Measurements from ENCODE around the gene HSF2. TPM values are rescaled to one million over a fixed set of nuclear protein-coding genes. Genes with fewer than 3 reads are reported as not detected.

HSF2 gene
- total RNA-seq, 5 donors from 2014 or later (not counting 1 experiment from before 2014, with no cell fraction given): 14.9 to 34.5 (median 16.5) TPM

GRCh38 chr6:122365775-122366403, 33.6 kb upstream of the HSF2 start:
- H3K4me3 Mint-ChIP-seq: no peak overlapping the region
- no peaks in the 10 kb centered on the region for H3K9me3 Mint-ChIP-seq
- CTCF ChIA-PET: no interaction called here

GRCh38 chr6:122367171-122367570, 32.3 kb upstream of the HSF2 start:
- Mint-ChIP-seq H3K27me3 (peaks cover 7 to 12% of the 10 kb centered on the region in 2 donors), H3K4me3 (no peak overlapping the region), H3K27ac (no peak overlapping the region), H3K9me3 (no peaks in the 10 kb centered on the region), H3K4me1 (no peaks in the 10 kb centered on the region), H3K36me3 (no peaks in the 10 kb centered on the region)
- no CpG with 5 or more reads among the region's 1 CpG for WGBS (ENCODE audit: insufficient coverage)
- no peaks in the 10 kb centered on the region for H3K36me3 ChIP-seq (ENCODE audit: control insufficient read depth in 2 of 2, extremely low read depth in 1 of 2, insufficient read depth in 1 of 2, low read length in 1 of 2)
- ATAC-seq (replicated peaks in 1 of 4) (no peak), DNase-seq (no peak)
- H3K9me3 ChIP-seq: no peaks in the 10 kb centered on the region
- ChIA-PET POLR2A (interaction anchor here in 1 of 2 donors (0.5 kb wide), 1 partner anchor 1925 kb away, joined by 3 read pairs; no protein-coding TSS in a partner anchor), CTCF (no interaction called here)
- no peaks in the 10 kb centered on the region for H3K27me3 ChIP-seq (replicated peaks in 1 of 2; ENCODE audit: control insufficient read depth in 2 of 2, extremely low read depth in 1 of 2, insufficient read depth in 2 of 2, low read length in 1 of 2)
- no peak overlapping the region for H3K4me3 ChIP-seq (ENCODE audit: control insufficient read depth in 1 of 2, extremely low read depth in 1 of 2, low read length in 1 of 2)
- no peaks in the 10 kb centered on the region for H3K4me1 ChIP-seq (ENCODE audit: control insufficient read depth in 1 of 2, extremely low read depth in 1 of 2, insufficient read depth in 2 of 2, low read length in 2 of 2)
- no peak overlapping the region for H3K27ac ChIP-seq (ENCODE audit: low read length)

More at GRCh38 chr6:122365775-122366403, 33.6 kb upstream of the HSF2 start:
- Mint-ChIP-seq H3K4me1 (no peaks in the 10 kb centered on the region), H3K27ac (no peak overlapping the region), H3K36me3 (no peaks in the 10 kb centered on the region), H3K27me3 (peaks cover 5 to 14% of the 10 kb centered on the region in 2 donors)
- Histone ChIP-seq H3K27ac (ENCODE audit: low read length) (no peak overlapping the region), H3K9me3 (no peaks in the 10 kb centered on the region), H3K4me1 (ENCODE audit: control insufficient read depth in 1 of 2, extremely low read depth in 1 of 2, insufficient read depth in 2 of 2, low read length in 2 of 2) (no peaks in the 10 kb centered on the region), H3K4me3 (ENCODE audit: control insufficient read depth in 1 of 2, extremely low read depth in 1 of 2, low read length in 1 of 2) (no peak overlapping the region), H3K36me3 (ENCODE audit: control insufficient read depth in 2 of 2, extremely low read depth in 1 of 2, insufficient read depth in 1 of 2, low read length in 1 of 2) (no peaks in the 10 kb centered on the region), H3K27me3 (replicated peaks in 1 of 2; ENCODE audit: control insufficient read depth in 2 of 2, extremely low read depth in 1 of 2, insufficient read depth in 2 of 2, low read length in 1 of 2) (peaks cover 0 to under 1% of the 10 kb centered on the region in 2 experiments)
- DNase-seq (no peak), ATAC-seq (replicated peaks in 1 of 4) (no peak)
- POLR2A ChIA-PET: no interaction called here
- WGBS (ENCODE audit: insufficient coverage): 76% methylated on average over 8 of the region's 8 CpGs

- Histone ChIP-seq H3K4me1 (ENCODE audit: control insufficient read depth in 1 of 2, extremely low read depth in 1 of 2, insufficient read depth in 2 of 2, low read length in 2 of 2) (no peaks in the 10 kb centered on the region), H3K27ac (ENCODE audit: low read length) (no peak overlapping the region), H3K27me3 (replicated peaks in 1 of 2; ENCODE audit: control insufficient read depth in 2 of 2, extremely low read depth in 1 of 2, insufficient read depth in 2 of 2, low read length in 1 of 2) (no peaks in the 10 kb centered on the region), H3K4me3 (ENCODE audit: control insufficient read depth in 1 of 2, extremely low read depth in 1 of 2, low read length in 1 of 2) (no peak overlapping the region), H3K9me3 (no peaks in the 10 kb centered on the region), H3K36me3 (ENCODE audit: control insufficient read depth in 2 of 2, extremely low read depth in 1 of 2, insufficient read depth in 1 of 2, low read length in 1 of 2) (no peaks in the 10 kb centered on the region)
- Mint-ChIP-seq H3K27me3 (peaks cover 14 to 18% of the 10 kb centered on the region in 2 donors), H3K4me3 (no peak overlapping the region), H3K9me3 (no peaks in the 10 kb centered on the region), H3K36me3 (no peaks in the 10 kb centered on the region), H3K4me1 (no peaks in the 10 kb centered on the region), H3K27ac (no peak overlapping the region)
- no peak for DNase-seq
- ChIA-PET CTCF (no interaction called here), POLR2A (no interaction called here)
- WGBS (ENCODE audit: insufficient coverage): no CpG with 5 or more reads among the region's 1 CpG
- ATAC-seq (replicated peaks in 1 of 4): no peak
Measured at GRCh38 chr6:122369536-122369935, 29.9 kb upstream of the HSF2 start.

GRCh38 chr6:122372647-122373046, 26.8 kb upstream of the HSF2 start:
- H3K4me1 ChIP-seq (ENCODE audit: control insufficient read depth in 1 of 2, extremely low read depth in 1 of 2, insufficient read depth in 2 of 2, low read length in 2 of 2): no peaks in the 10 kb centered on the region
- no peak for DNase-seq
- H3K9me3 ChIP-seq: no peaks in the 10 kb centered on the region
- no peak overlapping the region for H3K4me3 ChIP-seq (ENCODE audit: control insufficient read depth in 1 of 2, extremely low read depth in 1 of 2, low read length in 1 of 2)
- Mint-ChIP-seq H3K4me3 (no peak overlapping the region), H3K27me3 (peaks cover 19 to 22% of the 10 kb centered on the region in 2 donors), H3K27ac (no peak overlapping the region), H3K36me3 (no peaks in the 10 kb centered on the region), H3K4me1 (peaks cover 8 to 11% (median 9%) of the 10 kb centered on the region in 3 donors), H3K9me3 (no peaks in the 10 kb centered on the region)
- POLR2A ChIA-PET: no interaction called here
- H3K36me3 ChIP-seq (ENCODE audit: control insufficient read depth in 2 of 2, extremely low read depth in 1 of 2, insufficient read depth in 1 of 2, low read length in 1 of 2): no peaks in the 10 kb centered on the region
- WGBS (ENCODE audit: insufficient coverage): no CpG with 5 or more reads among the region's 2 CpGs
- H3K27me3 ChIP-seq (replicated peaks in 1 of 2; ENCODE audit: control insufficient read depth in 2 of 2, extremely low read depth in 1 of 2, insufficient read depth in 2 of 2, low read length in 1 of 2): peaks cover 0 to 3% of the 10 kb centered on the region in 2 experiments
- CTCF ChIA-PET: interaction anchor here in 1 of 2 donors (1.0 kb wide), 1 partner anchor 58 kb away, joined by 3 read pairs; no protein-coding TSS in a partner anchor
- H3K27ac ChIP-seq (ENCODE audit: low read length): no peak overlapping the region
- no peak for ATAC-seq (replicated peaks in 1 of 4)

GRCh38 chr6:122374307-122374706, 25.1 kb upstream of the HSF2 start:
- Histone ChIP-seq H3K27me3 (replicated peaks in 1 of 2; ENCODE audit: control insufficient read depth in 2 of 2, extremely low read depth in 1 of 2, insufficient read depth in 2 of 2, low read length in 1 of 2) (peaks cover 0 to 3% of the 10 kb centered on the region in 2 experiments), H3K27ac (ENCODE audit: low read length) (no peak overlapping the region), H3K4me3 (ENCODE audit: control insufficient read depth in 1 of 2, extremely low read depth in 1 of 2, low read length in 1 of 2) (no peak overlapping the region), H3K4me1 (ENCODE audit: control insufficient read depth in 1 of 2, extremely low read depth in 1 of 2, insufficient read depth in 2 of 2, low read length in 2 of 2) (no peaks in the 10 kb centered on the region), H3K9me3 (no peaks in the 10 kb centered on the region), H3K36me3 (ENCODE audit: control insufficient read depth in 2 of 2, extremely low read depth in 1 of 2, insufficient read depth in 1 of 2, low read length in 1 of 2) (no peaks in the 10 kb centered on the region)
- POLR2A ChIA-PET: no interaction called here
- Mint-ChIP-seq H3K9me3 (no peaks in the 10 kb centered on the region), H3K36me3 (no peaks in the 10 kb centered on the region), H3K27ac (no peak overlapping the region), H3K4me1 (peaks cover 8 to 11% (median 9%) of the 10 kb centered on the region in 3 donors), H3K27me3 (peaks cover 18 to 19% of the 10 kb centered on the region in 2 donors), H3K4me3 (no peak overlapping the region)
- no peak for DNase-seq
- CTCF ChIA-PET: no interaction called here
- ATAC-seq (replicated peaks in 1 of 4): no peak
- WGBS (ENCODE audit: insufficient coverage): 67% methylated on average over 1 of the region's 2 CpGs

- Mint-ChIP-seq H3K4me1 (peaks cover 8 to 11% (median 9%) of the 10 kb centered on the region in 3 donors), H3K27ac (no peak overlapping the region), H3K4me3 (peak overlapping the region; percentile 11 to 57 (median 42)), H3K9me3 (no peaks in the 10 kb centered on the region), H3K27me3 (peaks cover 18% of the 10 kb centered on the region in 2 donors), H3K36me3 (no peaks in the 10 kb centered on the region)
- no peaks in the 10 kb centered on the region for H3K9me3 ChIP-seq
- H3K4me3 ChIP-seq (ENCODE audit: control insufficient read depth in 1 of 2, extremely low read depth in 1 of 2, low read length in 1 of 2): no peak overlapping the region
- H3K27ac ChIP-seq (ENCODE audit: low read length): no peak overlapping the region
- ChIA-PET POLR2A (no interaction called here), CTCF (interaction anchor here in 1 of 2 donors (1.3 kb wide), 1 partner anchor 154 kb away, joined by 6 read pairs; no protein-coding TSS in a partner anchor)
- WGBS (ENCODE audit: insufficient coverage): no CpG with 5 or more reads among the region's 3 CpGs
- DNase-seq: no peak
- peaks cover 0 to 3% of the 10 kb centered on the region in 2 experiments for H3K27me3 ChIP-seq (replicated peaks in 1 of 2; ENCODE audit: control insufficient read depth in 2 of 2, extremely low read depth in 1 of 2, insufficient read depth in 2 of 2, low read length in 1 of 2)
- H3K4me1 ChIP-seq (ENCODE audit: control insufficient read depth in 1 of 2, extremely low read depth in 1 of 2, insufficient read depth in 2 of 2, low read length in 2 of 2): no peaks in the 10 kb centered on the region
- ATAC-seq (replicated peaks in 1 of 4): no peak
- H3K36me3 ChIP-seq (ENCODE audit: control insufficient read depth in 2 of 2, extremely low read depth in 1 of 2, insufficient read depth in 1 of 2, low read length in 1 of 2): no peaks in the 10 kb centered on the region
Measured at GRCh38 chr6:122376246-122376645, 23.2 kb upstream of the HSF2 start.
